ENCODE results near the gene GCNT3. TPM values are rescaled to one million over a fixed set of nuclear protein-coding genes. Genes with fewer than 3 reads are reported as not detected.
A peak's percentile ranks its signal among the peaks of the same experiment; 100 is the strongest.

GCNT3 gene
- total and polyA plus RNA-seq, 7 donors, result 0.01 to 0.53 (median 0.08) TPM; not detected in 4

- Histone ChIP-seq H3K36me3 (ENCODE audit: insufficient read depth in 1 of 2, low read depth in 1 of 2) (peaks cover 0 to 80% of the 10 kb centered on the region in 2 donors), H3K4me1 (no peaks in the 10 kb centered on the region), H3K27me3 (ENCODE audit: insufficient read depth in 3 of 3, low read length in 2 of 3) (no peaks in the 10 kb centered on the region), H3K27ac (no peak overlapping the region), H3K9me3 (no peaks in the 10 kb centered on the region), H3K4me3 (no peak overlapping the region)
- DNase-seq (no peak), ATAC-seq (no peak)
- 95 to 100% (median 97%) methylated on average over 1 of the region's 1 CpG for WGBS, 3 donors
- TF ChIP-seq, protein P1, sequence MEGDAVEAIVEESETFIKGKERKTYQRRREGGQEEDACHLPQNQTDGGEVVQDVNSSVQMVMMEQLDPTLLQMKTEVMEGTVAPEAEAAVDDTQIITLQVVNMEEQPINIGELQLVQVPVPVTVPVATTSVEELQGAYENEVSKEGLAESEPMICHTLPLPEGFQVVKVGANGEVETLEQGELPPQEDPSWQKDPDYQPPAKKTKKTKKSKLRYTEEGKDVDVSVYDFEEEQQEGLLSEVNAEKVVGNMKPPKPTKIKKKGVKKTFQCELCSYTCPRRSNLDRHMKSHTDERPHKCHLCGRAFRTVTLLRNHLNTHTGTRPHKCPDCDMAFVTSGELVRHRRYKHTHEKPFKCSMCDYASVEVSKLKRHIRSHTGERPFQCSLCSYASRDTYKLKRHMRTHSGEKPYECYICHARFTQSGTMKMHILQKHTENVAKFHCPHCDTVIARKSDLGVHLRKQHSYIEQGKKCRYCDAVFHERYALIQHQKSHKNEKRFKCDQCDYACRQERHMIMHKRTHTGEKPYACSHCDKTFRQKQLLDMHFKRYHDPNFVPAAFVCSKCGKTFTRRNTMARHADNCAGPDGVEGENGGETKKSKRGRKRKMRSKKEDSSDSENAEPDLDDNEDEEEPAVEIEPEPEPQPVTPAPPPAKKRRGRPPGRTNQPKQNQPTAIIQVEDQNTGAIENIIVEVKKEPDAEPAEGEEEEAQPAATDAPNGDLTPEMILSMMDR (IDR thresholded peaks at IDR 0.05), result no peak
- intact Hi-C loops (cut with DNase I), result no loop called here
Measured at GRCh38 chr15:59646277-59646676, 34.7 kb downstream of the GCNT3 start.

DNA sequence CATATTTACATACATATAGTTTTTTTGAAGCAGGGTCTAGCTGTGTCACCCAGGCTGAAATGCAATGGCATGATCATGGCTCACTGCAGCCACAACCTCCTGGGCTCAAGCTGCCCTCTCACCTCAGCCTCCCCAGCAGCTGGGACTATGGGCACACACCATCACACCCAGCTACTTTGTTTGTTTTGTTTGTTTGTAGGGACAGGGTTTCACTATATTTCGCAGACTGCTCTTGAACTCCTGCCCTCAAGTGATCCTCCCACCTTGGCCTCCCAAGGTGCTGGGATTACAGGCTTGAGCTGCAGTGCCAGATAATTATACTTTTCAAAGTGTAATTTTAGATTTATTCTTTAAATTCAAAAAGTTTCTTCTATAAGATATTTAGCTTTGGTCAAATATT lies 35.5 kb downstream of the GCNT3 start:
- H3K4me3 ChIP-seq, result no peak overlapping the region
- 91 to 100% (median 91%) methylated on average over 1 of the region's 1 CpG for WGBS, 3 donors
- ATAC-seq (no peak), DNase-seq (no peak)
- H3K36me3 ChIP-seq (ENCODE audit: insufficient read depth in 1 of 2, low read depth in 1 of 2), result peaks cover 6 to 80% of the 10 kb centered on the region in 2 donors
- H3K4me1 ChIP-seq, result no peaks in the 10 kb centered on the region
- intact Hi-C loops (cut with DNase I), result no loop called here
- no peak overlapping the region for H3K27ac ChIP-seq
- no peaks in the 10 kb centered on the region for H3K9me3 ChIP-seq
- TF ChIP-seq, protein P1 (IDR thresholded peaks at IDR 0.05), result no peak
- no peaks in the 10 kb centered on the region for H3K27me3 ChIP-seq (ENCODE audit: insufficient read depth in 3 of 3, low read length in 2 of 3)

DNA sequence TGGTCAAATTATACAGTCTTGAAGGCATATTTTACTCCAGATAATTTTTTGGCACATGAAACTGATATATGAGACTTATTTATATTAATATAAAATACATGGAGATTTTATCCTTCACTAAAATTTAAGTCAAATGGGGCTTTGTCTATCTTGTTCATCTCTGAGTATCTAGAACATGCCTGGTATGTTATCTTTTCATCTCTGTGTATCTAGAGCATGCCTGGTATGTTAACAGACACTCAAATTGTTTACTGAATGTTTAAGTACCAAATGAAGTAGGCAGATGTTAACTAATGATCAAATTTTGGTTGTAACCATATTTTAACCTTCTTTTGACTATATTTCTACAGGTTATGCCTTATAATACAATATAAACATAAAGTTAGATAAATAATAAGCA lies 38.0 kb downstream of the GCNT3 start:
- Histone ChIP-seq H3K27me3 (ENCODE audit: insufficient read depth in 3 of 3, low read length in 2 of 3) (no peaks in the 10 kb centered on the region), H3K9me3 (no peaks in the 10 kb centered on the region), H3K4me3 (no peak overlapping the region), H3K4me1 (no peaks in the 10 kb centered on the region), H3K36me3 (ENCODE audit: insufficient read depth in 1 of 2, low read depth in 1 of 2) (peaks cover 12 to 83% of the 10 kb centered on the region in 2 donors), H3K27ac (no peak overlapping the region)
- TF ChIP-seq, protein P1 (IDR thresholded peaks at IDR 0.05), result no peak
- intact Hi-C loops (cut with DNase I), result no loop called here
- DNase-seq (no peak), ATAC-seq (no peak)

DNA sequence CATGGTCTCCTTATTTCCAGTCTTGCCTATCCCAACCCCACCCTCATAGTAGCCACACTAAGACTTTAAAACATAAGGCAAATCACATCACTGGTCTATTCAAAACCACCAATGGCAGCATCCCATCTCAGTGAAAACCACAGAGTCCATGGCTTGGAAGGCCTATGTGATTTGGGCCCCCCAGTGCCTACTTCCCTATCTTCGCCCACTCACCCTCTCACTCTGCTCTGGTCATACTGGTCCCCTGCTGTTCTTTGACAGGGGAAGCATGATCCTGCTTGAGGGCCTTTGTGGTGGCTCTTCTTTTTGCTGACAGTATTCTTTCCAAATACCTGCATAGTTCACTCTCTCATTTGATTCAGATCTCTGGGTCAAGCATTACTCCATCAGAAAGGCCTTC lies 42.5 kb downstream of the GCNT3 start:
- Histone ChIP-seq H3K4me3 (no peak overlapping the region), H3K36me3 (ENCODE audit: insufficient read depth in 1 of 2, low read depth in 1 of 2) (peaks cover 12 to 54% of the 10 kb centered on the region in 2 donors), H3K4me1 (peaks cover 20% of the 10 kb centered on the region), H3K27ac (no peak overlapping the region), H3K27me3 (ENCODE audit: insufficient read depth in 3 of 3, low read length in 2 of 3) (no peaks in the 10 kb centered on the region), H3K9me3 (no peaks in the 10 kb centered on the region)
- 93 to 96% (median 96%) methylated on average over 1 of the region's 1 CpG for WGBS, 3 donors
- ATAC-seq, result no peak
- no peak for DNase-seq
- intact Hi-C loops (cut with DNase I), result no loop called here
- TF ChIP-seq, protein P1 (IDR thresholded peaks at IDR 0.05), result no peak

- Histone ChIP-seq H3K4me3 (peak within 1 kb of the TSS; percentile 99), H3K4me1 (peaks cover 23% of the 10 kb centered on the region), H3K9me3 (no peaks in the 10 kb centered on the region), H3K27me3 (ENCODE audit: insufficient read depth in 3 of 3, low read length in 2 of 3) (no peaks in the 10 kb centered on the region), H3K36me3 (ENCODE audit: insufficient read depth in 1 of 2, low read depth in 1 of 2) (peaks cover 14 to 53% of the 10 kb centered on the region in 2 donors), H3K27ac (peak within 1 kb of the TSS; percentile 94)
- intact Hi-C loops (cut with DNase I), result no loop called here
- ATAC-seq, result peak; percentile 100
- 0 to 1% (median 0%) methylated on average over 57 to 59 of the region's 59 CpGs for WGBS, 3 donors
- TF ChIP-seq, protein P1 (IDR thresholded peaks at IDR 0.05), result no peak
- DNase-seq, result peak; percentile 94 to 97
Measured at GRCh38 chr15:59656897-59657634, 45.5 kb downstream of the GCNT3 start, which contains the start of gene GTF2A2. Gene GTF2A2 (minus strand): TSS chr15:59657515. CDS start chr15:59652277, 5,238 bp downstream.
